Kidney (tissue), 14 donors: ENCODE results near the gene AOPEP. TPM values are rescaled to one million over a fixed set of nuclear protein-coding genes. Genes with fewer than 3 reads are reported as not detected.

Experiments used
- DNase-seq, 5 donors: peaks; one replicate each; pipeline ENCODE4 v3.0.0-alpha.2; 2013 to 2020
- FAIRE-seq: peaks from 2 replicates; lab custom pipeline; 2012; peaks lifted over from hg19 to GRCh38; lab: Jason Lieb, UNC
- H3K27ac ChIP-seq, 2 donors: one replicate each; pipeline ENCODE4 v1.7.0; 2013; ENCODE audit warnings: low read depth in 2 of 2, low read length in 2 of 2, inconsistent platforms in 1 of 2
- H3K27me3 ChIP-seq: one replicate; pipeline ENCODE4 v1.7.1; 2013; ENCODE audit warnings: low read length, inconsistent platforms; ENCODE audit not compliant: control insufficient read depth, insufficient read depth
- H3K36me3 ChIP-seq, 3 donors: one replicate each; pipeline versions ENCODE4 v1.7.0 to v1.7.1; 2013; ENCODE audit warnings: low read length in 3 of 3, control low read depth in 1 of 3, inconsistent platforms in 1 of 3; ENCODE audit not compliant: insufficient read depth in 3 of 3, control insufficient read depth in 2 of 3
- H3K4me1 ChIP-seq, 3 donors: one replicate each; pipeline versions ENCODE4 v1.7.0 to v1.7.1; 2013; ENCODE audit warnings: low read length in 3 of 3, inconsistent platforms in 1 of 3, low read depth in 1 of 3; ENCODE audit not compliant: control insufficient read depth in 2 of 3, insufficient read depth in 2 of 3
- H3K4me3 ChIP-seq, 3 donors: one replicate each; pipeline versions ENCODE4 v1.7.0 to v1.8.1; 2013; ENCODE audit warnings: low read length in 3 of 3, control low read depth in 1 of 3, inconsistent platforms in 1 of 3
- H3K9ac ChIP-seq, 3 donors: one replicate each; pipeline versions ENCODE4 v1.7.0 to v1.7.1; 2013; ENCODE audit warnings: low read length in 3 of 3, control low read depth in 1 of 3, inconsistent platforms in 1 of 3
- H3K9me3 ChIP-seq, 3 donors: one replicate each; pipeline versions ENCODE4 v1.7.0 to v1.7.1; 2013; ENCODE audit warnings: low read length in 3 of 3, control low read depth in 1 of 3, inconsistent platforms in 1 of 3; ENCODE audit not compliant: control insufficient read depth in 2 of 3, insufficient read depth in 1 of 3
- CTCF ChIP-seq: IDR thresholded peaks from 3 replicates; pipeline ENCODE4 v1.5.1; 2012; ENCODE audit warnings: mild to moderate bottlenecking, moderate library complexity, borderline replicate concordance; ENCODE audit not compliant: insufficient read depth; ENCODE audit errors: extremely low read depth
- intact Hi-C: fragments of 100-400 bp; cut with DNase I; formaldehyde crosslinking; loops from one replicate; pipeline ENCODE4 v1.11.1; 2022
- polyA plus RNA-seq: library from polyadenylated mRNA; stranded (reverse); fragments of 350-450 nt; fragmentation: Illumina TruSeq; extraction: RNeasy Lipid Tissue Mini Kit (QIAGEN cat#74804); gene quantifications from one replicate; pipeline ENCODE4 v1.2.3, GENCODE V29; 2014; ENCODE audit warnings: low read depth, low replicate concordance; ENCODE audit not compliant: insufficient read depth
- total RNA-seq: library from RNA; stranded (reverse); fragmentation: NEBNext Ultra II Directional; extraction: Animal tissue kit (Norgen Biotek cat#: 25700); gene quantifications from one replicate; pipeline ENCODE4 v1.2.1, GENCODE V29; 2021
- donor health status: control.
- donor health status: control.
- donor health status: control.
- donor health status: control.
- donor health status: control.
- donor health status: DM: yes; HTN: yes; CAD: no.
- donor health status: Normal renal cell carcinoma (clear cell type).

AOPEP gene
- total and polyA plus RNA-seq, 2 donors from 2014 or later, result 52.2 to 119 TPM

DNA sequence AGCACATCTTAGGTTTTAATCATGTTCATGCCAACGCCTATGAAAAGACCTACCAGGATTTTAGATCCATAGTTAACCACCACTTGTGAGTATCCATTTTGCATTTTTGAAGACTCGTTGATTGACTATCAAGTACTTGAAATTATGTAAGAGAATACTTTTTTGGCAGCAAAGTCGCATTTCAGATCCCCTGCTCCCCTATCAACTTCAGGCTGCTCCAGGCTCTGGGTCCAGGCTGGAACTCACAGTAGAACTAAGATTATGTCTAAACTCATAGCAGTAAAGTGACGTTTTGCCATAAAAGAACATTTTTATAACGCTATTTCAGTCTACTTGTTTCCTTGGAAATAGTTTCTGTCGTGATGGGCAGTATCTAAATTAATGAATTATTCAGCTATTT lies 323.3 kb downstream of the AOPEP start:
- peaks cover 0 to 1% (median 0%) of the 10 kb centered on the region in 3 donors for H3K36me3 ChIP-seq
- H3K9me3 ChIP-seq, result no peaks in the 10 kb centered on the region
- FAIRE-seq, result no peak
- H3K27me3 ChIP-seq, result no peaks in the 10 kb centered on the region
- DNase-seq, result no peak
- no peak for TF ChIP-seq CTCF
- peaks cover 0 to 15% (median 13%) of the 10 kb centered on the region in 3 donors for H3K4me1 ChIP-seq
- intact Hi-C loops, result no loop called here
- peak overlapping the region; percentile 64 to 66 for H3K27ac ChIP-seq
- H3K9ac ChIP-seq, result peak overlapping the region; percentile 4 to 74 (median 13)
- peak overlapping the region; percentile 28 to 79 (median 61) for H3K4me3 ChIP-seq

GRCh38 chr9:95053611-95054570 lies 327.4 kb downstream of the AOPEP start:
- Histone ChIP-seq H3K27me3 (no peaks in the 10 kb centered on the region), H3K4me1 (peaks cover 8 to 39% (median 25%) of the 10 kb centered on the region in 3 donors), H3K9me3 (no peaks in the 10 kb centered on the region), H3K36me3 (peaks cover 0 to 2% (median 0%) of the 10 kb centered on the region in 3 donors), H3K27ac (peak overlapping the region in 1 of 2 donors; percentile 44), H3K4me3 (no peak overlapping the region), H3K9ac (no peak overlapping the region)
- intact Hi-C loops, result no loop called here
- TF ChIP-seq CTCF, result no peak
- FAIRE-seq, result no peak
- DNase-seq, result no peak

DNA sequence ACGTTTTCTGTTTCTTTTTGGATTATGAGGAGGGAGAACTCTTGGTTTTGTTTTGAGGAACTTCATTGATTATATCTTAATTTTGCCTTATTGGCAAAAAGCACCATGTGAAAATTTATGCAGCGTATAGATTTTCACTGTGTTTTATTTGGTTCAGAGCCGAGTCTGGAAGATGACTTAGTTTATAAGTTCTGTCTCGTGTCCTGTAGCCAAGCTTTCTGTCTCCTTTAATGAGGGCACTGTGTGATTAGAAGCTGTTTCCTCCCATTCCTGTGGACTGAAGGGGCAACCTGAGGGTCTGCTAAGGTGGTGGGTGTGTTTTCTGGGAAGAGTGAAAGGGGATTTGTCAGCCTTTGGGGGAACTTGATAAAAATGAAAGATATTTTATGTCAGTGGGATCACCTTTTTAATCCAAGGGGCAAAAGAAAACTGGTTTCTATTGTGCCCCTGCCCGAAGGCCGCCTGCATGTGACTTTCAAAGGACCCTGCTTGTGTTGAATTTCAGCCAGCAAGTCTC lies 328.9 kb downstream of the AOPEP start:
- H3K9ac ChIP-seq, result peak overlapping the region in 2 of 3 donors; percentile 55 to 74
- H3K9me3 ChIP-seq, result no peaks in the 10 kb centered on the region
- intact Hi-C loops, result no loop called here
- H3K27ac ChIP-seq, result peak overlapping the region; percentile 62 to 82
- peaks cover 0 to 2% (median 0%) of the 10 kb centered on the region in 3 donors for H3K36me3 ChIP-seq
- H3K27me3 ChIP-seq, result no peaks in the 10 kb centered on the region
- no peak for DNase-seq
- peak overlapping the region in 1 of 3 donors; percentile 32 for H3K4me3 ChIP-seq
- peaks cover 8 to 38% (median 25%) of the 10 kb centered on the region in 3 donors for H3K4me1 ChIP-seq
- no peak for TF ChIP-seq CTCF
- FAIRE-seq, result no peak
